Ishikawa (cell line): ENCODE results near the gene FBXO7.

ENCODE experiments used
- CEBPB ChIP-seq: IDR thresholded peaks from 2 replicates; pipeline ENCODE4 v1.6.1; 2012
- CREB1 ChIP-seq: IDR thresholded peaks from 2 replicates; pipeline ENCODE4 v1.6.1; 2012; ENCODE audit warnings: low read depth
- EGR1 ChIP-seq: IDR thresholded peaks from 2 replicates; pipeline ENCODE4 v1.6.1; 2012
- EP300 ChIP-seq: IDR thresholded peaks from 2 replicates; pipeline ENCODE4 v1.6.1; 2012; ENCODE audit warnings: borderline replicate concordance
- FOXM1 ChIP-seq: IDR thresholded peaks from 2 replicates; pipeline ENCODE4 v1.6.1; 2012; ENCODE audit warnings: low read depth, borderline replicate concordance
- NFIC ChIP-seq: IDR thresholded peaks from 2 replicates; pipeline ENCODE4 v1.6.1; 2012
- RAD21 ChIP-seq: IDR thresholded peaks from 2 replicates; pipeline ENCODE4 v1.6.1; 2012; ENCODE audit warnings: low read depth
- TAF1 ChIP-seq: IDR thresholded peaks from 2 replicates; pipeline ENCODE4 v1.6.1; 2012; ENCODE audit warnings: low read depth, mild to moderate bottlenecking
- TCF12 ChIP-seq: IDR thresholded peaks from 2 replicates; pipeline ENCODE4 v1.6.1; 2012; ENCODE audit warnings: low read depth
- TEAD4 ChIP-seq: IDR thresholded peaks from 2 replicates; pipeline ENCODE4 v1.6.1; 2012
- YY1 ChIP-seq: IDR thresholded peaks from 2 replicates; pipeline ENCODE4 v1.6.1; 2012; ENCODE audit warnings: low read depth
- ZBTB7A ChIP-seq: IDR thresholded peaks from 2 replicates; pipeline ENCODE4 v1.6.1; 2012; ENCODE audit warnings: low read depth
- TF ChIP-seq, protein P1 (sequence below): IDR thresholded peaks from 2 replicates; pipeline ENCODE4 v1.6.1; 2012
- TF ChIP-seq, protein P2 (sequence below): IDR thresholded peaks from 2 replicates; pipeline ENCODE4 v1.6.1; 2012; ENCODE audit warnings: low read depth, mild to moderate bottlenecking

DNA sequence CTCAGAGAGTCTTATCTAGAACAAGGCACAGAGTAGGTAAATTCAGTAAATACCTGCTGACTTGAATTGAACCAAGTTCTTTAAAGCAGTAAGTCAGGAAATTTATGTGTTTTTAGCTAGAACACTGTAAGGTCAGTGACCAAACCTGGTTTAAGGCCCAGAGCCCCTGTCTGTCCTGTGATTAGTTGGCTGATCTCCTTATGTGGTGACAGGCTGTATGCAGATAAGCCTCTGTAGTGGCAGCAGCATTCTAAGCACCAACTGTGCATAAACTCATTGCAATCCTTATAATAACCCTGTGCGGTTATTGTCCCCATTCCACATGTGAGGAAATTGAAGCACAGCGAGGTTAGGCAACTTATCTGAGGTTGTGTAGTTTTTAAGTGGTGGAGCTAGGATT, 40.5 kb downstream of the FBXO7 start:
- TF ChIP-seq NFIC (no peak), TAF1 (no peak), TCF12 (no peak), CREB1 (no peak), TEAD4 (no peak), EP300 (no peak), YY1 (no peak), FOXM1 (no peak), RAD21 (no peak), EGR1 (no peak), CEBPB (no peak), ZBTB7A (no peak)
- TF ChIP-seq, protein P1, sequence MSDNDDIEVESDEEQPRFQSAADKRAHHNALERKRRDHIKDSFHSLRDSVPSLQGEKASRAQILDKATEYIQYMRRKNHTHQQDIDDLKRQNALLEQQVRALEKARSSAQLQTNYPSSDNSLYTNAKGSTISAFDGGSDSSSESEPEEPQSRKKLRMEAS: no peak
- TF ChIP-seq, protein P2, sequence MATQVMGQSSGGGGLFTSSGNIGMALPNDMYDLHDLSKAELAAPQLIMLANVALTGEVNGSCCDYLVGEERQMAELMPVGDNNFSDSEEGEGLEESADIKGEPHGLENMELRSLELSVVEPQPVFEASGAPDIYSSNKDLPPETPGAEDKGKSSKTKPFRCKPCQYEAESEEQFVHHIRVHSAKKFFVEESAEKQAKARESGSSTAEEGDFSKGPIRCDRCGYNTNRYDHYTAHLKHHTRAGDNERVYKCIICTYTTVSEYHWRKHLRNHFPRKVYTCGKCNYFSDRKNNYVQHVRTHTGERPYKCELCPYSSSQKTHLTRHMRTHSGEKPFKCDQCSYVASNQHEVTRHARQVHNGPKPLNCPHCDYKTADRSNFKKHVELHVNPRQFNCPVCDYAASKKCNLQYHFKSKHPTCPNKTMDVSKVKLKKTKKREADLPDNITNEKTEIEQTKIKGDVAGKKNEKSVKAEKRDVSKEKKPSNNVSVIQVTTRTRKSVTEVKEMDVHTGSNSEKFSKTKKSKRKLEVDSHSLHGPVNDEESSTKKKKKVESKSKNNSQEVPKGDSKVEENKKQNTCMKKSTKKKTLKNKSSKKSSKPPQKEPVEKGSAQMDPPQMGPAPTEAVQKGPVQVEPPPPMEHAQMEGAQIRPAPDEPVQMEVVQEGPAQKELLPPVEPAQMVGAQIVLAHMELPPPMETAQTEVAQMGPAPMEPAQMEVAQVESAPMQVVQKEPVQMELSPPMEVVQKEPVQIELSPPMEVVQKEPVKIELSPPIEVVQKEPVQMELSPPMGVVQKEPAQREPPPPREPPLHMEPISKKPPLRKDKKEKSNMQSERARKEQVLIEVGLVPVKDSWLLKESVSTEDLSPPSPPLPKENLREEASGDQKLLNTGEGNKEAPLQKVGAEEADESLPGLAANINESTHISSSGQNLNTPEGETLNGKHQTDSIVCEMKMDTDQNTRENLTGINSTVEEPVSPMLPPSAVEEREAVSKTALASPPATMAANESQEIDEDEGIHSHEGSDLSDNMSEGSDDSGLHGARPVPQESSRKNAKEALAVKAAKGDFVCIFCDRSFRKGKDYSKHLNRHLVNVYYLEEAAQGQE: no peak
